H1 (cell line): ENCODE results near the gene CCDC191. TPM values are rescaled to one million over a fixed set of nuclear protein-coding genes. Genes with fewer than 3 reads are reported as not detected.

Experiments used
- CTCF ChIA-PET: fragments of 300-600 bp; sonication (Branson Sonifier 250); formaldehyde crosslinking; loops from one replicate; lab custom pipeline; 2021; ENCODE audit not compliant: partially characterized antibody; lab: Charles Lee
- POLR2A ChIA-PET: fragments of 300-600 bp; sonication (Branson Sonifier 250); formaldehyde crosslinking; loops from one replicate; lab custom pipeline; 2021; ENCODE audit warnings: inconsistent platforms; ENCODE audit not compliant: partially characterized antibody; lab: Charles Lee
- DNase-seq, 2 experiments: peaks; one replicate each; pipeline versions ENCODE4 v3.0.0 to v3.0.0-alpha.2; 2010 to 2022; ENCODE audit warnings: low spot score in 2 of 2, low read depth in 1 of 2, mixed read lengths in 1 of 2
- FAIRE-seq: peaks from 2 replicates; lab custom pipeline; 2011; peaks lifted over from hg19 to GRCh38; lab: Jason Lieb, UNC
- H2AFZ ChIP-seq: 2 replicates; pipeline ENCODE4 v1.8.1; 2012; ENCODE audit warnings: low read length, inconsistent platforms
- H2AK5ac ChIP-seq: 2 replicates; pipeline ENCODE4 v1.6.1; 2013; ENCODE audit warnings: low read depth, low read length
- H2BK120ac ChIP-seq: replicated peaks from 2 replicates; pipeline ENCODE3; 2013; ENCODE audit warnings: low read depth, low read length, inconsistent platforms
- H2BK12ac ChIP-seq: 2 replicates; pipeline ENCODE4 v1.6.1; 2013; ENCODE audit warnings: low read depth, low read length
- H2BK15ac ChIP-seq: 2 replicates; pipeline ENCODE4 v1.6.1; 2013; ENCODE audit warnings: low read length
- H2BK20ac ChIP-seq: 2 replicates; pipeline ENCODE4 v1.6.1; 2013; ENCODE audit warnings: low read length
- H2BK5ac ChIP-seq: 2 replicates; pipeline ENCODE4 v1.6.1; 2013; ENCODE audit warnings: low read depth, low read length
- H3K14ac ChIP-seq: 2 replicates; pipeline ENCODE4 v1.6.1; 2013; ENCODE audit warnings: inconsistent platforms; ENCODE audit not compliant: insufficient read length
- H3K18ac ChIP-seq: 2 replicates; pipeline ENCODE4 v1.6.1; 2013; ENCODE audit warnings: low read length; ENCODE audit errors: extremely low read depth
- H3K23ac ChIP-seq: 2 replicates; pipeline ENCODE4 v1.6.1; 2013; ENCODE audit warnings: inconsistent platforms; ENCODE audit not compliant: insufficient read length
- H3K23me2 ChIP-seq: 2 replicates; pipeline ENCODE4 v1.6.1; 2013; ENCODE audit warnings: low read depth, low read length
- H3K27ac ChIP-seq: 2 replicates; pipeline ENCODE4 v1.6.1; 2011; ENCODE audit warnings: low read depth, low read length, inconsistent platforms
- H3K27me3 ChIP-seq, 4 experiments: replicated peaks in 1 of 4; 1 replicate in 1 of 4; 2 replicates in 3 of 4; pipeline versions ENCODE4 v1.6.1 to v1.8.1; 2011 to 2013; ENCODE audit warnings: low read length in 3 of 4, mild to moderate bottlenecking in 3 of 4, inconsistent platforms in 2 of 4, mixed read lengths in 2 of 4, moderate library complexity in 1 of 4; ENCODE audit not compliant: control insufficient read depth in 3 of 4, insufficient read depth in 3 of 4; ENCODE audit errors: extremely low read depth in 1 of 4
- H3K36me3 ChIP-seq, 4 experiments: 2 replicates each; pipeline versions ENCODE4 v1.6.1 to v1.8.1; 2011 to 2013; ENCODE audit warnings: mild to moderate bottlenecking in 4 of 4, low read length in 3 of 4, moderate library complexity in 2 of 4, control low read depth in 1 of 4, inconsistent platforms in 1 of 4; ENCODE audit not compliant: insufficient read depth in 4 of 4, control insufficient read depth in 2 of 4
- H3K4ac ChIP-seq: replicated peaks from 2 replicates; pipeline ENCODE3; 2013; ENCODE audit warnings: low read length, low read depth, mixed read lengths, inconsistent platforms; ENCODE audit not compliant: insufficient read length
- H3K4me1 ChIP-seq, 4 experiments: replicated peaks in 1 of 4; 1 replicate in 1 of 4; 2 replicates in 3 of 4; pipeline versions ENCODE4 v1.6.1 to v1.8.1; 2011 to 2013; ENCODE audit warnings: low read length in 3 of 4, inconsistent platforms in 2 of 4, mixed read lengths in 1 of 4; ENCODE audit not compliant: insufficient read depth in 4 of 4, control insufficient read depth in 3 of 4
- H3K4me2 ChIP-seq, 2 experiments: 2 replicates each; pipeline versions ENCODE4 v1.6.1 to v1.8.1; 2011 to 2013; ENCODE audit warnings: low read depth in 2 of 2, low read length in 2 of 2, control low read depth in 1 of 2, inconsistent platforms in 1 of 2, mild to moderate bottlenecking in 1 of 2; ENCODE audit not compliant: insufficient read depth in 1 of 2
- H3K4me3 ChIP-seq, 4 experiments: fragments of 200-600, 300-600 bp in 1 of 4; sonication (generic), shearing (Covaris generic), sonication (Bioruptor Twin) in 1 of 4; 2 replicates each; pipeline versions ENCODE4 v1.5.1 to v1.8.1; 2011 to 2016; ENCODE audit warnings: low read length in 4 of 4, low read depth in 3 of 4, control low read depth in 2 of 4, inconsistent platforms in 2 of 4, mild to moderate bottlenecking in 2 of 4, mixed read lengths in 1 of 4, moderate library complexity in 1 of 4; ENCODE audit not compliant: insufficient read depth in 2 of 4; ENCODE audit errors: extremely low read depth in 1 of 4
- H3K56ac ChIP-seq: replicated peaks from 2 replicates; pipeline ENCODE3; 2013; ENCODE audit warnings: low read depth, mild to moderate bottlenecking, mixed read lengths, low read length, inconsistent platforms; ENCODE audit not compliant: insufficient read length
- H3K79me1 ChIP-seq: 2 replicates; pipeline ENCODE4 v1.6.1; 2013; ENCODE audit warnings: low read depth, low read length, control low read depth
- H3K79me2 ChIP-seq, 2 experiments: 2 replicates each; pipeline versions ENCODE4 v1.6.1 to v1.8.1; 2012 to 2013; ENCODE audit warnings: low read length in 2 of 2, mild to moderate bottlenecking in 2 of 2, inconsistent platforms in 1 of 2; ENCODE audit not compliant: insufficient read depth in 2 of 2, control insufficient read depth in 1 of 2
- H3K9ac ChIP-seq, 4 experiments: replicated peaks in 1 of 4; 1 replicate in 1 of 4; 2 replicates in 3 of 4; pipeline versions ENCODE4 v1.6.1 to v1.8.1; 2011 to 2013; ENCODE audit warnings: low read depth in 3 of 4, low read length in 3 of 4, control low read depth in 2 of 4, mild to moderate bottlenecking in 2 of 4, moderate library complexity in 2 of 4, inconsistent platforms in 1 of 4; ENCODE audit errors: extremely low read depth in 1 of 4
- H3K9me3 ChIP-seq, 2 experiments: 2 replicates each; pipeline versions ENCODE4 v1.6.1 to v1.8.1; 2012 to 2013; ENCODE audit warnings: mild to moderate bottlenecking in 2 of 2, moderate library complexity in 2 of 2, control low read depth in 1 of 2, inconsistent platforms in 1 of 2, low read depth in 1 of 2, low read length in 1 of 2, mixed read lengths in 1 of 2; ENCODE audit not compliant: insufficient read depth in 2 of 2
- H4K20me1 ChIP-seq, 2 experiments: replicated peaks in 1 of 2; 2 replicates each; pipeline versions ENCODE3 to v1.8.1; 2011 to 2013; ENCODE audit warnings: inconsistent platforms in 2 of 2, low read length in 2 of 2, mild to moderate bottlenecking in 1 of 2; ENCODE audit not compliant: insufficient read depth in 2 of 2, control insufficient read depth in 1 of 2
- H4K5ac ChIP-seq: 2 replicates; pipeline ENCODE4 v1.6.1; 2013; ENCODE audit warnings: low read length, low read depth, mixed read lengths, inconsistent platforms; ENCODE audit not compliant: insufficient read length
- H4K8ac ChIP-seq: 2 replicates; pipeline ENCODE4 v1.8.0; 2013; ENCODE audit warnings: mild to moderate bottlenecking, moderate library complexity, low read length, inconsistent platforms; ENCODE audit not compliant: insufficient read depth; ENCODE audit errors: extremely low read depth
- H4K91ac ChIP-seq: replicated peaks from 2 replicates; pipeline ENCODE3; 2013; ENCODE audit warnings: low read length, mixed read lengths, inconsistent platforms; ENCODE audit not compliant: insufficient read length
- CBX5 ChIP-seq: fragments of 300-800, 300-1000 bp; sonication (generic); IDR thresholded peaks from 2 replicates; pipeline ENCODE4 v1.7.1; 2016; ENCODE audit warnings: antibody characterized with exemption, low read length, low read depth
- HDAC6 ChIP-seq: IDR thresholded peaks from one replicate; pipeline ENCODE4 v1.7.1; 2012; ENCODE audit warnings: low read depth, mild to moderate bottlenecking, inconsistent platforms, low read length, moderate library complexity
- JUND ChIP-seq: IDR thresholded peaks from 2 replicates; pipeline ENCODE4 v1.6.1; 2011; ENCODE audit warnings: mild to moderate bottlenecking, improper control_type of control experiment, low read length
- POU5F1 ChIP-seq: IDR thresholded peaks from 2 replicates; pipeline ENCODE4 v1.6.1; 2011; ENCODE audit warnings: low read depth, mild to moderate bottlenecking, low read length, moderate library complexity
- SP1 ChIP-seq: IDR thresholded peaks from 2 replicates; pipeline ENCODE4 v1.6.1; 2011; ENCODE audit warnings: low read depth, low read length
- SUZ12 ChIP-seq: fragments of 200-600 bp; sonication (generic); IDR thresholded peaks from 2 replicates; pipeline ENCODE4 v1.6.1; 2012; ENCODE audit warnings: mild to moderate bottlenecking, inconsistent platforms, low read length, moderate library complexity, mixed read lengths
- TAF7 ChIP-seq: optimal IDR thresholded peaks from 2 replicates; pipeline ENCODE3; 2011; ENCODE audit warnings: low read depth, mild to moderate bottlenecking, inconsistent platforms, low read length, moderate library complexity, borderline replicate concordance
- WGBS, 2 experiments: shearing (Covaris generic) in 1 of 2; methylation state at CpG; one replicate each; pipeline versions ENCODE4 v1.1.6 to v1.1.7; 2013 to 2015; ENCODE audit warnings: low lambda C conversion rate in 2 of 2, mixed read lengths in 2 of 2, inconsistent platforms in 1 of 2, low coverage in 1 of 2, missing lambda C conversion rate in 1 of 2; ENCODE audit not compliant: insufficient replicate concordance in 2 of 2, insufficient coverage in 1 of 2, insufficient read length in 1 of 2; ENCODE audit errors: extremely low coverage in 1 of 2, missing lambda C conversion rate in 1 of 2; 5-methylcytosine and 5-hydroxymethylcytosine counted together
- polyA plus RNA-seq, 7 experiments: library from polyadenylated mRNA; depleted of rRNA in 3 of 7; stranded (reverse) in 5 of 7; unstranded in 2 of 7; fragments of >200 nt in 5 of 7; fragments of 200-250 nt in 2 of 7; gene quantifications; 1 replicate in 5 of 7; 2 replicates in 1 of 7; 4 replicates in 1 of 7; pipeline versions ENCODE4 v1.2.1 to v1.2.3, GENCODE V29; 2011 to 2013; ENCODE audit warnings: missing spikeins in 2 of 7, mixed read lengths in 2 of 7
- total RNA-seq: library from RNA; stranded (reverse); fragmentation: NEBNext Ultra II Directional; extraction: Animal tissue kit (Norgen Biotek cat#: 25700); gene quantifications from 2 replicates; pipeline ENCODE4 v1.2.1, GENCODE V29; 2021

Gene CCDC191
- total and polyA plus RNA-seq, 2 of the 8 experiments (the other 6 are each of a cell fraction or from before 2014, with no cell fraction given) = 0.65 to 1.3 TPM

DNA sequence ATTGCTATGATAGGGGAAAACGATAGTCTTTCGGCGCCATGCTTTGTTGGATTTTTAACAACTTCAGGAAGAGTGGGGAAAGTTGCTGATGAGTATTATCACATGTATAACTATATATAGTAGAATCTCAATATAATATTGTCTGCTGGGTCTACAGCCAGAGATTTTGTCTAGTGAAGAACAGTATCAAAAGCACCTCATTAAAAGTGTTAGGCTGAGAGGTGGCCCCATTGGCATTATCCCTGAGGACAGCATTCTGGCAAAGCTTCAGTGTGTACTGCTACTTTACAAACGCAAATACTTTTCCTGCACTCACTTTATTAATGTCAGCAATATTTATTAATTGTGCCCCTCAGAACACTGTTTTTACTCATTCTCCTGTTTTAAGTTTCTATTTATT lies 12.0 kb upstream of the CCDC191 start:
- H3K4me2 ChIP-seq = no peak overlapping the region
- no peak overlapping the region for H2BK20ac ChIP-seq
- H3K36me3 ChIP-seq = peaks cover 10 to 66% (median 39%) of the 10 kb centered on the region in 4 experiments
- peaks cover 2 to 4% of the 10 kb centered on the region in 2 experiments for H4K20me1 ChIP-seq
- H3K27me3 ChIP-seq = no peaks in the 10 kb centered on the region
- DNase-seq (no peak), FAIRE-seq (no peak)
- H3K4me3 ChIP-seq = no peak overlapping the region
- TF ChIP-seq HDAC6 (no peak), POU5F1 (no peak), TAF7 (no peak), CBX5 (no peak), SUZ12 (no peak), JUND (no peak), SP1 (no peak)
- ChIA-PET POLR2A (no interaction called here), CTCF (no interaction called here)
- 100% methylated on average over 4 of the region's 4 CpGs; no CpG with 5 or more reads in 1 of the 2 experiments for WGBS, 2 experiments
- H4K8ac ChIP-seq = no peak overlapping the region
- peaks cover 3 to 48% of the 10 kb centered on the region in 2 experiments; a peak in 3 of 4 replicates for H3K79me2 ChIP-seq
- no peak overlapping the region for H3K18ac ChIP-seq
- no peak overlapping the region for H2BK15ac ChIP-seq
- H3K9ac ChIP-seq = no peak overlapping the region
- H3K14ac ChIP-seq = no peak overlapping the region
- H2BK5ac ChIP-seq = no peak overlapping the region
- H3K9me3 ChIP-seq = no peaks in the 10 kb centered on the region
- H3K23ac ChIP-seq = no peak overlapping the region
- H2BK12ac ChIP-seq = no peak overlapping the region
- no peak overlapping the region for H2AFZ ChIP-seq
- H4K91ac ChIP-seq = no peak overlapping the region
- H3K23me2 ChIP-seq = no peaks in the 10 kb centered on the region
- H3K56ac ChIP-seq = no peak overlapping the region
- H2BK120ac ChIP-seq = no peak overlapping the region
- no peak overlapping the region for H2AK5ac ChIP-seq
- H3K4me1 ChIP-seq = no peaks in the 10 kb centered on the region
- H3K79me1 ChIP-seq = no peaks in the 10 kb centered on the region; the same call in 1 of the 2 replicates
- no peak overlapping the region for H4K5ac ChIP-seq
- H3K27ac ChIP-seq = no peak overlapping the region
- H3K4ac ChIP-seq = no peak overlapping the region
